Mononuclear cell (primary cell): ENCODE results near the gene POU6F1. TPM values are rescaled to one million over a fixed set of nuclear protein-coding genes. Genes with fewer than 3 reads are reported as not detected.
A peak's percentile ranks its signal among the peaks of the same experiment; 100 is the strongest.
"Not testable (repeated sequence)": the region's sequence is repeated elsewhere in the genome, so short reads cannot be mapped to it uniquely, and the experiment has no call there.

Source experiments
- H3K27me3 ChIP-seq: 2 replicates; pipeline ENCODE4 v1.6.0; 2011; ENCODE audit warnings: low read length, control low read depth; ENCODE audit not compliant: insufficient read depth
- H3K4me1 ChIP-seq: 2 replicates; pipeline ENCODE4 v1.5.1; 2011; ENCODE audit warnings: mild to moderate bottlenecking, low read length, control low read depth; ENCODE audit not compliant: insufficient read depth
- H3K4me3 ChIP-seq: 2 replicates; pipeline ENCODE4 v1.5.1; 2011; ENCODE audit warnings: mild to moderate bottlenecking, low read length, moderate library complexity
- H3K9me3 ChIP-seq: 2 replicates; pipeline ENCODE4 v1.5.1; 2011; ENCODE audit warnings: low read depth, mild to moderate bottlenecking, control low read depth, low read length
- total RNA-seq: library from RNA; depleted of rRNA; stranded (reverse); fragments of >200 nt; gene quantifications from one replicate; pipeline ENCODE4 v1.2.3, GENCODE V29; 2012

Gene POU6F1
- total RNA-seq, 1 donor: 5.5 TPM

DNA sequence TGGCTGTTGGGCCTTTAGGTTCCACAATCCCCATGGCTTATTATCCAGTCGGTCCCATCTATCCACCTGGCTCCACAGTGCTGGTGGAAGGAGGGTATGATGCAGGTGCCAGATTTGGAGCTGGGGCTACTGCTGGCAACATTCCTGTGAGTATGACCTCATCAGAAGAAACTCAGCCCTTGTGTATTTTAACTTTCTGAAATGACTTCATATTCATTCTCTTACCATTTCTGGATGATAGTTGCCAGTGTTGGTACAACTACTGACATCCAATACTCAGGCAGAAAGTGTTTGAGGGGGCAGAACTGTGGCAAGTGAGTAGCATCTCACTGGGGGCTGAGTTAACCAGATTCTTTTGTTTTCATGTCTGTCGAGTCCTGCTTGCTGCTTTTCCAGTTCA lies 23.1 kb upstream of the POU6F1 start:
- Histone ChIP-seq H3K4me1 (peaks cover 73% of the 10 kb centered on the region), H3K4me3 (no peak overlapping the region), H3K27me3 (no peaks in the 10 kb centered on the region), H3K9me3 (no peaks in the 10 kb centered on the region)

DNA sequence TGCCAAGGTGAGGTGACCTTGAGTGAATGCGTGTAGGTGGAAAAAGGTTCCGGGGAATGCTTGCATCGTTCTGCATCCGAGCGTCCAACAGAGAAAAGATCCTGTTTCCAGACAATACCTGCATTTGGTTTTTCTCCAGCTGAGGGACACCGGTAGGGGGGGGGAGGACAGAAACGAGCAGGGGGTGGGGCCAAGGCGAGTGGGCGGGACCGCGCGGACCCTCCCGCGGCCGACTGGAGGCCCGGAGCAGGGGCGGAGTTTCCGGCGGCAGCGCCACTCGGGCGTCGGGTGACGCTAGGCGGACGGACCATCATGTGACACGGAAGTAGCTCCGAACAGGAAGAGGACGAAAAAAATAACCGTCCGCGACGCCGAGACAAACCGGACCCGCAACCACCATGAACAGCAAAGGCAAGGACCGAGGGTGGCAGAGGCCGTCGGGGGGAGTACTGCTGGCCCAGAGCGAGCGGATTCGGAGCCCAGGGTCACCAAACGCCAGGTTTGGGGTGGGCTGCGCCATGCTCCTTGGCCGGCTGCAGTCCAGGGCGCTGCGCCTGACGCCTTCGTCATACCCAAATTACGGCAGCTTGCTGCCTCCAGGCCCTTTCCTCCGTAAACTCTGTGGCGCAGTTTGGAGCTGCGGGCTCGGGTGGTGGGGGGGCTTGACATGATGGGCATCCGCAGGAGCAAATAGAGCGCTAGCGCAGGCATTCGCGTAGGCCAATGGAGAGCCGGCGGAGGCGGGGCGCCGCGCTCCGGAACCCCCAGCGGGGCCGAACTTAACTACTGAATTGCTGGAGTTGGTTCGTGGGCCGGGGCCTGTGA lies 20.9 kb upstream of the POU6F1 start, which contains the start of gene DAZAP2:
TSS of gene DAZAP2 (plus strand) at position 317 of the 825 bp plus-strand sequence. CDS start at position 399, 82 bp downstream.
- Histone ChIP-seq H3K4me1 (peaks cover 50% of the 10 kb centered on the region), H3K9me3 (no peaks in the 10 kb centered on the region), H3K27me3 (no peaks in the 10 kb centered on the region), H3K4me3 (peak within 1 kb of the TSS; percentile 100)

DNA sequence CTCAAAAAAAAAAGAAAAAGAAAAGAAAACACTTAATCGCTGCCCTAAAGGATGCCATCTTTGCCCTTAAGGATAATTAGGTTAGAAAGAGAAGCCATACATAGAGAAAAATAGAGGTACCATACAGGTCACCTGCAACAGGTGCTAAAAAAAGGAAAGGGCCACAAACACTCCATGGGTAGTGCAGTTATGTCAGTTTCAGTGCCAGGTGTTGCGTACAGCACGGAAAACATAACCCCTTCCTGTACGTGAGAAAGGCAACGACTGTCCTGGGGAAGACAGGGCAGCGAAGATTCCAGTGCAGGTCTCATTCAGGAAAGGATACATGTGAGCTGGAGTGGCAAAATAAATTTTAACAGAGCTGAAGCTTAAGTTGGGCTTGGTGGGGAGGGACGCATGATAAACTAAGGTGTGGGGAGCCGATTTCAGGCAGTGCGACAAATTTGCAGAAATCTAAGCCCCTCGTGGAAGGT lies 20.2 kb upstream of the POU6F1 start:
- Histone ChIP-seq H3K27me3 (no peaks in the 10 kb centered on the region), H3K4me3 (peak overlapping the region; percentile 100)

DNA sequence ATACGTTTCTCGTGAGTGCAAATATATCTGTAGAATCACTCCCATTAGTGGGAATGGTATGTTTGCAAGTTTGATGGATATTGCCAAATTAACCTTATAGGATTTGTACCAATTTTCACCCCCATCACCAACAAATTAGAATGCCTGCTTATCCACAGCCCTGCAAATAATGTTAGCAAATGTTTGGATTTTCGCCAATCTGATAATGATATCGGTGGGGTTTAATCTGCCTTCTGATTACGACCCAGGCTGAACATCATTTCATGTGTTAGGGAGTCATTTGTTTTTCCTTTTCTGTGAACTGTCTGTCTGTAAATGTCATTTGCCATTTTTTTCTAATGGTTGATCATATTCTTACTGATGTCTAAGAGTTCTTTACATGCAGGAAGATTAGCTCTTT lies 16.7 kb upstream of the POU6F1 start:
- Histone ChIP-seq H3K4me3 (no peak overlapping the region), H3K9me3 (no peaks in the 10 kb centered on the region), H3K27me3 (no peaks in the 10 kb centered on the region), H3K4me1 (peaks cover 10% of the 10 kb centered on the region)

More for the DNA sequence above, 20.2 kb upstream of the POU6F1 start:
- H3K4me1 ChIP-seq: peaks cover 45% of the 10 kb centered on the region
- H3K9me3 ChIP-seq: no peaks in the 10 kb centered on the region

DNA sequence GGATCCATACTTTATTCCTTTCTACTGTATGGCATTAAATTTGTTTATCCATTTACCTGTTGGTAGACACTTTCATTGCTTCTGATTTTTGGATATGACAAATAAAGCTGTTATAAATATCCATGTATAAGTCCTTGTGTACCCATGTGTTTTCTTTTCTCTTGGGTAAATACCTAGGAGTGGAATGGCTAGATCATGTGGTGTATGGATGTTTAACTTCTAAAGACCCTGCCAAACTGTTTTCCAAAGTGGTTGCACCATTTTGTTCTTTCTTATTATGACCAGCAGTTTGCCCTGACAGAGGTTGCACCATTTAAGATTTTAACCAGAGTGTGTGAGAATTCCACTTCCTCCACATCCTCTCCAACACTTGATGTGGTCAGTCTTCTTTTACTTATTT lies 14.8 kb upstream of the POU6F1 start:
- H3K4me1 ChIP-seq: peaks cover under 1% of the 10 kb centered on the region
- H3K4me3 ChIP-seq: no peak overlapping the region
- no peaks in the 10 kb centered on the region for H3K27me3 ChIP-seq
- no peaks in the 10 kb centered on the region for H3K9me3 ChIP-seq

DNA sequence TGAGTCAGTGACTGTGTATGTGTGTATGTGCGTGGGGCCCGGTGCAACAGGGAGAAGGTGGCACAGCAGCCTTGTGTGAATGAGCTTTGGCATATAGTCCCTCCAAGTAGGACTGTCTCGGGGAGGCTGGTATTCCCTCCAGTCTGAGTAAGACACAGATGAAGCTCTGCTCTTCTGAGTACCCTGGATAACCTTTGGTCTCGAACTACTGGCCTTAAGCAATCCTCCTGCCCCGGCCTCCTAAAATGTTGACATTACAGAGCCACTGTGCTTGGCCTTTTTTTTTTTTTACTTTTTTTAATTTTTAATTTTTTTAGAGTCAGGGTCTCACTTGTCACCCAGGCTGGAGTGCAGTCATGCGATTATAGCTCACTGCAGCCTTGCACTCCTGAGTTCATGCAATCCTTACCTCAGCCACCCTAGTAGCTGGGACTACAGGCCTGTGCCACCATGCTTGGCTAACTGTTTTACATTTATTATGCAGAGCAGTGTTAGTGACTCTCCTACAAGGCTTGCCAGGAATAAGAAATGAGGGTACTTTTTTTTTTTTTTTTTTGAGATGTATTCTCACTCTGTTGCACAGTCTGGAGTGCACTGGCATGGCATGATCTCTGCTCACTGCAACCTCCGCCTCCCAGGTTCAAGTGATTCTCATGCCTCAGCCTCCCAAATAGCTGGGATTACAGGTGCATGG lies 11.4 kb upstream of the POU6F1 start:
- Histone ChIP-seq H3K4me3 (no peak overlapping the region), H3K4me1 (no peaks in the 10 kb centered on the region), H3K27me3 (no peaks in the 10 kb centered on the region), H3K9me3 (no peaks in the 10 kb centered on the region)

DNA sequence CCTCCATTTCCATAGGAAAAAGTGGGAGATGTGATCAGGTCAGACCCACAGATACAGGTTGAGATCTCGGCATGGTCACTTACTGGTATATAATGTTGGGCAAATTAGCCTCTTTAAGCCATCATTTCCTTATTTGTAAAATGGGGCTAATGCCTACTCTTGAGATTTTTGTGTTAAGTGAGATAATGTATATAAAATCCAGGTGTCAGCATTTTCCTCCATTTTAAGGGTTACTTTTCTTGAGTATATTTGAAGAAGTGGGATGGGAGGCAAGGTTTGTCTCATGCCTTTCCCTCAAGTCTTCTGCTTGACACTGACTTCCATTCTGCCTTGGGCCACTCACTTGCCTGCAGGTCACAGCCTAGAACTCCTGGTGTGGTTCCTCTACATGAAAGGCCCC lies 10.1 kb upstream of the POU6F1 start:
- Histone ChIP-seq H3K27me3 (no peaks in the 10 kb centered on the region), H3K4me3 (no peak overlapping the region), H3K4me1 (no peaks in the 10 kb centered on the region), H3K9me3 (no peaks in the 10 kb centered on the region)

DNA sequence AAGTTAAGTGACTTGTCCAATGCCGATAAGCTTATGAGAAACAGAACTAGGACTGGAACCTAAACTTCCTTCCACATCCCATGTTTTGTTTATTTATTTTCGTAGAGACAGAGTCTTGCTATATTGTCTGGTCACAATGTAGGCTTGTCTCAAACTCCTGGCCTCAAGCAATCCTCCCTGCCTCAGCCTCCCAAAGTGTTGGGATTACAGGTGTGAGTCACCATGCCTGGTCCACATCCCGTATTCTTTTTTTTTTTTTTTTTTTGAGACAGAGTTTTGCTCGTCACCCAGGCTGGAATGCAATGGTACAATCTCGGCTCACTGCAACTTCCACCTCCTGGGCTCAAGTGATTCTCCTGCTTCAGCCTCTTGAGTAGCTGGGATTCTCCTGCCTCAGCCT lies 9.2 kb upstream of the POU6F1 start:
- H3K27me3 ChIP-seq, H3K4me3 ChIP-seq, H3K9me3 ChIP-seq, H3K4me1 ChIP-seq: not testable (repeated sequence)

DNA sequence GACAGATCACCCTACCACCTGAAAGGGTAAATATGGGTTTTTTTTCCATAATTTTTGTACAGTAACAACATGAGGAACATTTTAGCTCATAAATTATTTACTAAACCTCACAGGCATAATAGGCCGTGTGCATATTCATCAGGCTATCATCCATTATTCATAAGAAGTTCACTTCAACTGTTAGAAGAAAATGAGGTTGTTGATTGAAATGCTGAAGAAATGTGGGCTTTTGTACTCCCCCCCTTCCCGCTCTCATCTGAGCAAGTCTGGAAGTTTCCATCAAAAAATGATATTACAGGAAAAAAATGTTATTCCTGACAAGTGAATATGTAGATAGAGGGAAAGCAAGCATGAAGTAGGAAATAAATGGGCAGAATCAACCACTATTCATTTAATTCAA lies 7.9 kb upstream of the POU6F1 start:
- no peak overlapping the region for H3K4me3 ChIP-seq
- H3K27me3 ChIP-seq: no peaks in the 10 kb centered on the region
- H3K4me1 ChIP-seq: no peaks in the 10 kb centered on the region
- H3K9me3 ChIP-seq: no peaks in the 10 kb centered on the region

DNA sequence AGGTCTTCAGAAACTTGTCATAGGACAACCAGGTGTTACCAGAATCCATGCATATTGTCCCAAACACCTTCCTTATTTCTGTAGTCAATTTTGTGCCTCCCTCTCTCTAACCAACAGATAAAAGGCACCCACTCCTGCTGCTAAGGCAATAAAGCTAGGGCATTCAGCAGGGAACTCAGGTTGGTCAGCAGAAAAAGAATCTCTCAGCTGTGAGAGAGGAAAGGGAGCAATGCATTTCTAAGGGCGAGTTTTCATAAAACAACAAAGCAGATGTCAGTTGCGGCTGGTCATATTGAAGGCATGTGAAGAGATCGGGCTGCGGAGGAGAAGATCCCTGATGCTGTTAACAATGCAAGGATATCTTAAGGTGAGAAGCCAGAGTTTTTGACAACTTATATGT lies 7.4 kb upstream of the POU6F1 start:
- Histone ChIP-seq H3K27me3 (no peaks in the 10 kb centered on the region), H3K4me1 (no peaks in the 10 kb centered on the region), H3K4me3 (no peak overlapping the region), H3K9me3 (no peaks in the 10 kb centered on the region)

DNA sequence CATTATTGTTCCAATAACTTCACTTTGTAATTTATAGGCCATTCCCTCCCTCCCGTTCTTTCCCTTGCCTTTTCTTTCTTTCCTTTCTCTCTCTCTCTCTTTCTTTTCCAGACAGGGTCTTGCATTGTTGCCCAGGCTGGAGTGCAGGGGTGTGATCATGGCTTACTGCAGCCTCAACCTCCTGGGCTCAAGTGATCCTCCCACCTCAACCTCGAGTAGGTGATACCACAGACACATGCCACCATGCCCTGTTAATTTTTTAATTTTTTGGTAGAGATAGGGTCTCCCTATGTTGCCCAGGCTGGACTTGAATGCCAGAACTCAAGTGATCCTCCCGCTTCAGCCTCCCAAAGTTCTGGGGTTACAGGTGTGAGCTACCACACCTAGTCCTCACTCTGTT lies 6.8 kb upstream of the POU6F1 start:
- Histone ChIP-seq H3K4me3 (no peak overlapping the region), H3K4me1 (no peaks in the 10 kb centered on the region), H3K9me3 (no peaks in the 10 kb centered on the region), H3K27me3 (no peaks in the 10 kb centered on the region)

DNA sequence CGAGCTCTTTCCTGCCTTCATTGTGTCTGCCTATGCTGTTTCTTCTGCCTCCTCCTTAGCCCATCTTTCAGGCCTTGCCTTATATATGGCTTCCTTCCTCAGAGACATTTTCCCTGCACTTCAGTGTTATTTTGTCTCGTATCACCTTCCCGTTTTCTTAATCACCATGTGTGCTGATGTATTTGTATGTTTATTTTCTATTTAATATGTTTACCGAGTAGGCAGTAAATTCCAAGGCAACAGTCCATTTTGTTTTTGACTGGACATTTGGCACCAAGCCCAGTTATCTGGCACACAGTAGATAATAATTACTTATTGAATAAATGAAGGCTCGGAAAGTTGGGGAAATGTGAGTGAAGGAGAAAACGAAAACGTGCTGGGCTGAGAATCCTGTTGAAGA lies 4.6 kb upstream of the POU6F1 start:
- H3K27me3 ChIP-seq: no peaks in the 10 kb centered on the region

DNA sequence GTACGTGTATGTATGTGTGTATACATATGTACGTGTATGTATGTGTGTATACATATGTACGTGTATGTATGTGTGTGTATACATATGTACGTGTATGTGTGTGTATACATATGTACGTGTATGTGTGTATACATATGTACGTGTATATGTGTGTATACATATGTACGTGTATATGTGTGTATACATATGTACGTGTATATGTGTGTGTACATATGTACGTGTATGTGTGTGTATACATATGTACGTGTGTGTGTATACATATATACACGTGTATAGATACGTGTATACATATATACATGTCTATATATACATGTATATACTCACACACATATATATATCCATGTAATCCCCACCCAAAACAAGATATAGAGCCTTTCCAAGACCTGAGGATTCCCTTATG lies 2.0 kb upstream of the POU6F1 start:
- H3K4me3 ChIP-seq, H3K27me3 ChIP-seq, H3K9me3 ChIP-seq: not testable (repeated sequence)
- peaks cover 20% of the 10 kb centered on the region for H3K4me1 ChIP-seq

More for the DNA sequence above, 4.6 kb upstream of the POU6F1 start:
- no peaks in the 10 kb centered on the region for H3K9me3 ChIP-seq
- H3K4me1 ChIP-seq: peaks cover 12% of the 10 kb centered on the region
- no peak overlapping the region for H3K4me3 ChIP-seq

DNA sequence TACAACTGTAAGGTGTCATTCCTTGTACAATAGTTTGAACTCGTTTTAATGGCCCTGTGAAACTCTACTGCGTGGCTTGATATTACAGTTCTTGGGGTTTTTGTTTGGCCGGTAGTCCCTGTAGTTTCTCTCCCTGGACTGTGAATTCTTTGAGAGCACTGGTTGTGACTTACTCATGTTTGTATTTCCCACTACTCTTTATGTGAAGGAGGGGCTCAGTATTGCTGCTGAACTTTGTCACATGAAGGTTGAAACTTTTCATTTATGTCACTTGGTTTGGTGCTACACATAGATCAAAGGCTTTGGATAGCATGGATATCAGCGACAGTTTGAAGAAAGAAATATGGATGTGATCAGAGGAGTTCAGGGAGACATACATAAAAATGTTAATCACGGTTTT lies 1.5 kb upstream of the POU6F1 start:
- Histone ChIP-seq H3K9me3 (no peaks in the 10 kb centered on the region), H3K27me3 (no peaks in the 10 kb centered on the region), H3K4me1 (peaks cover 20% of the 10 kb centered on the region), H3K4me3 (no peak overlapping the region)

DNA sequence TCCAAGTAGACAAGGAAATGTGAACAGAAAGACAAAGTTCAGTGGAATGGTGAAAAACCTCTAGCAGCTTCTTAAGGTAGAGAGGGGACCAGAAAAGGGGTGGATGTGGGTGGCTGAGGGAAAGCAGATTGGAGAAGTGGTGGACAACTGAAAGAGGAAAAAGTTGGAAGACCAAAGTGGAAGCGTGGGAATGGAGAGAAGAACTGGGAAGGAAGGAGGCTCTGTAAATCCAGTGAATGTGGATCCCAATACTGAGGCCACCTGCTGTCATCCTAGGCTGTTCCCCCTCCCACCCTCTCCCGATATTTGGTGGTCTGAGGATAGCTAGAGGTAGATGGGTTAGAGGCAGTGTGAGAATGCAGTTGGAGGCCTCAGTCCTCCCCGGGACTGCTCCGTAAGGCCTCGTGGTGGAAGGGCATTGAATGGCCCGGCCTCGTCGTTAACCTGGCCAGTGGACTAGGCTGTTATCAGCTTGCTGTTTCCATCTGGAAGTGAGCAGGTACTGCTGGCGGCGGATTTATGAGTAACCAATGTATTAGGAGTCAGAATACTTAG lies 822 bp upstream of the POU6F1 start:
- peaks cover 20% of the 10 kb centered on the region for H3K4me1 ChIP-seq
- H3K9me3 ChIP-seq: no peaks in the 10 kb centered on the region
- no peaks in the 10 kb centered on the region for H3K27me3 ChIP-seq
- peak overlapping the region; percentile 86 for H3K4me3 ChIP-seq
